Measurements from ENCODE around the gene ADARB1. TPM values are rescaled to one million over a fixed set of nuclear protein-coding genes. Genes with fewer than 3 reads are reported as not detected.

ADARB1 gene
- total RNA-seq, 2 donors from 2014 or later = 8.7 to 9.3 TPM

DNA sequence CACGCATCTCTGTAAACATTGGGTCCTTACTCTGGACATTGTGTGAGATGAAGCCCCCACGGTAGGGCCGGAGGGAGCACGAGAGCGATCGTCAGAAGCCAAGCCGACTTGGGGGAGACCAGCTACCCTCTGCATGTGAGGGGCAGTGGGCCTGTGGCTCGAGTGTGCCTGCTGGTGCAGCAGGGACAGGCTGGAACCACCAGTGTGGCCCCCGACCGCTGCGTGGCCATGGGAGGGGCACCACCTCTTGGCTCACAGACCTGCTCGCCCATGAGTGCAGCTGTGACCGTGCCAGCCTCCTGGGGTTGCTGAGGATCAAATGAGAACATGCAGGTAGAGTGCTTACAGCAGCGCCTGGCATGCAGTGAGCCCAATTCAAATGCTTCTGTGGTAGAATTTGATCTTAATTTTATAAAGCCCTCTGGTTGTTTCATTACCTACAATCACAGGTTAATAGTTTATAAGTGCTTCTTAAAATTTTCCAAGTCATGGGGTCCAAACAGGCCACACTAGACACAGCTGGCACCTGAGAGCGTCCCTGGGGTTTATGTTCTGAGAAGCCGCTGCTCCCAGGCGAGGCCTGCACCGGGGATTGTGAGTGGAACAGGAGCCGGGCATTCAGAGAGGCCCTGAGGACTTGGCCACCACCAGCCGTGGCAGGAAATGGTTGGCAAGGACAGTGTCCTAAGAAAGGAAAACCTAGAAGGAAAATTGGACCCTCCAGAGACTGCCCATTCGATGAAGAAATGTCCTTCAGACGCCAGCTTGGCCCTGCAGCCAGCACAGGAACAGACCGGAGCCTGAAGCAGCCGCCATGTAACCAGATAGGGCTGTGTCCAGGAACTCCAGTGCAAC, 22.6 kb upstream of the ADARB1 start:
- Histone ChIP-seq H3K27ac (no peak overlapping the region), H3K27me3 (no peaks in the 10 kb centered on the region), H3K9ac (ENCODE audit: low read depth in 2 of 2, low read length in 2 of 2) (no peak overlapping the region), H3K4me3 (no peak overlapping the region), H3K9me3 (no peaks in the 10 kb centered on the region), H3K36me3 (no peaks in the 10 kb centered on the region), H3K4me1 (no peaks in the 10 kb centered on the region)
- no peak for DNase-seq
- no peak for TF ChIP-seq CTCF (IDR thresholded peaks at IDR 0.05)
- intact Hi-C loops (cut with DNase I) = no loop called here

DNA sequence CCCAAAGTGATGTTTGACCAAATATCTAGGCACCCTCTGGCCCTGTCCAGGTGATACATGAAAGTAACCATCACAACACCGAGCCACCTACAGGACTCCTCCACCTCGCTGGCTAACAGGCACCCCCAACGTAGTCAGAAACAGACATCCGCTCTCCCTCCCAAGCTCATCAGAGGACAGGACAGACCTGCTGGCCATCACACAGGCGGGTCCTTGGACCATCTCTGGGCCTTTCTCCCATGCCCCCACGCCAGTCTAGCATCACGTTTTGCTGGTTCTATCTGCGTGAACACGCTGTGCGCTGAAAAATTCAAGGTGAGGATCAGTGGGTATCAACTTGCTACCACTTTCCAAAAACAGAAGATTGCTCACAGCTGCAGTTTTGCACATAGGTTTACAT, 21.4 kb upstream of the ADARB1 start:
- Histone ChIP-seq H3K9ac (ENCODE audit: low read depth in 2 of 2, low read length in 2 of 2) (no peak overlapping the region), H3K27me3 (no peaks in the 10 kb centered on the region), H3K4me1 (no peaks in the 10 kb centered on the region), H3K27ac (no peak overlapping the region), H3K4me3 (no peak overlapping the region), H3K36me3 (no peaks in the 10 kb centered on the region), H3K9me3 (no peaks in the 10 kb centered on the region)
- no peak for TF ChIP-seq CTCF (IDR thresholded peaks at IDR 0.05)
- DNase-seq = no peak
- intact Hi-C loops (cut with DNase I) = no loop called here

DNA sequence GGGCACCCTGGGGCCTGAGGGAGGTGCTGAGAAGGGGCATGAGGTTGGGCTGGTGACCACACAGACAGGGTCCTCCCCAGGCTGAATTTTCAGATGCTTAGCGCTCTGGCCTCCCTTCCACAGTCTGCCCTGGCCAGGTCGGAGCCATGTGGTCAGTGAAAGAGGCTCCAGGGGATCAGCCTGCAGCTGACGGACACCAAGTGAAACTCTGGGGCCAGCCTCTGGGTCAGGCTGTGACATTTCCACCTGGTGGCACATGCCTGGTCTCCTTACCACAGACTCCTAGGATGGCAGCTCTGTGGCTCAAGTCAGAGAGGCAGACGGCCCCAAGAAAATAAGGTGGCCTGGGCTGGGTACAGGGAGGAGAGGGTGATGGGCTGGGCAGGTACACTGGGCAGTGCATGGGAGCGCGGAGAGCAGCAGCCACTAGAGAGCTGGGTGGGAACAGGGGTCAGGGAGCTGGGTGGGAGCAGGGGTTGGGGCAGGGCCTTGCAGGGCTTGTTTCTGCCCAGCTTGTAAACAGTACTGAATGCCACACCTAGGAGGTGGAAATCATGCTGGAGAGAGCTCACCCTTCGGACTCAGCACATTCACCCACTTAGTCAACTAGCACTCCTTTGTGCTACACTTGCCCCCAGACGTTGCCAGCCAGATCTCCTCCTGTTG, 20.7 kb upstream of the ADARB1 start:
- Histone ChIP-seq H3K36me3 (no peaks in the 10 kb centered on the region), H3K4me1 (no peaks in the 10 kb centered on the region), H3K27me3 (no peaks in the 10 kb centered on the region), H3K9me3 (no peaks in the 10 kb centered on the region), H3K4me3 (no peak overlapping the region), H3K27ac (no peak overlapping the region), H3K9ac (ENCODE audit: low read depth in 2 of 2, low read length in 2 of 2) (no peak overlapping the region)
- no peak for DNase-seq
- intact Hi-C loops (cut with DNase I) = no loop called here
- TF ChIP-seq CTCF (IDR thresholded peaks at IDR 0.05) = no peak

DNA sequence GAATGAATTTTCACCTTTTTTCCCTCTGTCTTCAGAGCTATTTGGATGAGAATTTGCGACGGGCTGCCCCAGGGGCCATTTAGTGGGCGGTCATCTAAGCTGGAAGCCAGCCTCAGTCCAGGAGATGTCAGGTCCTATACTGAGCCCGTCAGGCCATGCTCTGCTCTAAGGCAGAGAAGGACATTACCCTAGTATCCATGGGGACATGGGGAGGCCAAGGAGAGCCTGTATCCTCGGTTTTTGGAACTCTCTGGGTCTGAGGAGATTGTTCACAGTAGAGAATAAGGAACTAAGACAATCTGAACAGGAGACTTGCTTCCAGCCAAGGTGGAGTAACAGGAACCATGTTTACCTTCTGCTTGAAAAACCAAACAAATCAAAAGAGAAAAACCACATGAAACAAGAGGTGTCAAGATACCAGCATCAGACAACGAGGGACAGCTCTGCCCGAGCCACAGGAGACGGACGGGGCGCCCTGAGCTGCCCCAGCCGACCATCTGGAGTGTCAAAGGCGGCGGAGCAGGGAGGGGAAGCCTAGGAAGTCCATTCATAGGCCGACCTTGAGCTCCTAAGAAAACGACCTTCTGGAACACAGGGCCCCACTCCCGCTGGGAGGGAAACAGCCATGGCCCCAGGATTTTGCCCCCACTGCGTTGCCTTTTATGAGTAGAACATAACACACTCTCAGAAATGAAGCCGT, 20.0 kb upstream of the ADARB1 start:
- intact Hi-C loops (cut with DNase I) = no loop called here
- no peak for TF ChIP-seq CTCF (IDR thresholded peaks at IDR 0.05)
- no peak overlapping the region for H3K27ac ChIP-seq
- no peak for DNase-seq
- H3K4me3 ChIP-seq = no peak overlapping the region
- H3K9ac ChIP-seq (ENCODE audit: low read depth in 2 of 2, low read length in 2 of 2) = no peak overlapping the region
- H3K27me3 ChIP-seq = no peaks in the 10 kb centered on the region
- H3K36me3 ChIP-seq = no peaks in the 10 kb centered on the region
- no peaks in the 10 kb centered on the region for H3K4me1 ChIP-seq
- no peaks in the 10 kb centered on the region for H3K9me3 ChIP-seq

DNA sequence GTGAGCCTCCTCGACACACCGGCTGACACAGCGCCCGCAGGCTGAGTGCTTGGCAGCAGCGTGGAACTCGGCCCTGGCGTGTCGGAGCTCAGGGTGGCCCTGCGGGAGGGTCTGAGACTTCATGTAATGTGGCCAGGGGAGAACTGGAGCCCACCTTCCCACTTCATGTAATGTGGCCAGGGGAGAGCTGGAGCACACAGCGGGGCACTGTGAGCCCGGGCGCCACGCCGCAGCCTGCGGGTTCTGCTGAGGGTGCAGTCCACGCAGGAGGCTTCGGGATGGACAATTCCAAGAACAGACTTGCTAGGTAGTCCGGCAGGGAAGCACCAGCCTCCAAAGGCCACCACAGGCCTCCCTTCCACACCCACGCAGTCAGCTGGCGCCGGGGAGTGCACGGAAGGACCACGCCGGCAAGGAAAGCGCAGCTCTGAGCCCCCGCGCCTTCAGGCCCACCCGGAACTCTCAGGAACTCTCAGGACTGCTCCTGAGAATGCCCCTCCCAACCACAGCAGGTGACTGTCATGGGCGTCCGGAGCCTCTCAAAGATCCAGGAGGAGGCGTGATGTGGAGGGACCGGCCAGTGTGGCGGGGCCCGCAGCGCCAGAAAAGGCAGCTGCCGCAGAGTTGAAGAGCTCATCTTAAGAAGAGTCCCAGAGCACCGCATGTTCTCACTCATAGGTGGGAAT, 19.3 kb upstream of the ADARB1 start:
- intact Hi-C loops (cut with DNase I) = no loop called here
- no peak for TF ChIP-seq CTCF (IDR thresholded peaks at IDR 0.05)
- no peak overlapping the region for H3K4me3 ChIP-seq
- DNase-seq = no peak
- H3K9ac ChIP-seq (ENCODE audit: low read depth in 2 of 2, low read length in 2 of 2) = no peak overlapping the region
- no peak overlapping the region for H3K27ac ChIP-seq
- no peaks in the 10 kb centered on the region for H3K36me3 ChIP-seq
- H3K9me3 ChIP-seq = no peaks in the 10 kb centered on the region
- no peaks in the 10 kb centered on the region for H3K27me3 ChIP-seq
- H3K4me1 ChIP-seq = no peaks in the 10 kb centered on the region
